ENCODE measurements around the gene PRKCE.

Gene PRKCE

DNA sequence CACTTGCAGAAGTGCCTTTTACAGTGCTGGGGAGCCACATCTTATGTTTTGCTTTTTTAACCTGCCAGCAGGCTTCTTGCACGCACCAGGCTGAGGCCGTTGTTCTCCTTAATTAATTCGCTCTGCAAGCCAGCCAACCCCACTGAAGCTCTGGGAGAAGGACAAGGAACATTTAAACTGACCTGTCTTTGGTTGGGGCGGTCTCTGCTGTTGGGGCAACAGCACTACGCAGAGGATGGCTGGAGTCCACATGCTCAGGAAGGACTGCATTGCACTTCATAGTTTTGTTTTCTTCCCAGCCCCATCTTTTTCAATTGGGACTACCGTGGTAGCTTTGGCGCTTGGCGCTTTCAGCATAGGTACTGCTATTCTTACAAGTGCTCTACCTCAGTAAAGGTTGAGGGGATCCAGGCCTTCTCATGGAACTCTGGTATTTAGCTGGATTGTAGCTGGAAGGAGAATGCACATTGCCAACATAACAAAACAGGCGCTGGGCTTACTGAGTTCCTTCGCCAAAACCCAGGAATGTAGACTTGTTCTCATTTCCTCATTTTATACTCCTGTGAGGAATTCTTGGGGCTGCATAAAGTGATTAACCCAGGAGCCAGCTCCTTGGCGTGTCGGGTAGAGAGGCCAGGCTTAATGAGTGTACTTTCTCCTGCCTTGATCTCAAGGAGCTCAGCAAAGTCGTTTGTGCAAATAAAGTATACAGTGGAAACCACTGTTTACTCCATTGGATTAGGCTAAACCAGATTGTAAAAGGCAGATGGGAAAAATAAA is 146.2 kb downstream of the PRKCE start:
- no peaks in the 10 kb centered on the region for H3K9me3 ChIP-seq (ENCODE audit: control insufficient read depth in 2 of 2, low read length in 2 of 2)
- no peaks in the 10 kb centered on the region for H3K4me1 ChIP-seq (ENCODE audit: control insufficient read depth in 2 of 2, insufficient read depth in 2 of 2, low read length in 2 of 2)
- no peak overlapping the region for H3K4me3 ChIP-seq (ENCODE audit: low read length in 2 of 2)
- H3K27me3 ChIP-seq (ENCODE audit: control insufficient read depth in 2 of 2, insufficient read depth in 2 of 2, low read length in 2 of 2): no peaks in the 10 kb centered on the region
- no peak overlapping the region for H3K9ac ChIP-seq (ENCODE audit: low read depth in 1 of 2, low read length in 2 of 2)
- H3K27ac ChIP-seq (ENCODE audit: low read depth in 2 of 2, low read length in 2 of 2): no peak overlapping the region
- no peaks in the 10 kb centered on the region for H3K36me3 ChIP-seq (ENCODE audit: control insufficient read depth in 2 of 2, insufficient read depth in 2 of 2, low read length in 2 of 2)

GRCh38 chr2:45799679-45800381 is 148.4 kb downstream of the PRKCE start:
- Histone ChIP-seq H3K36me3 (ENCODE audit: control insufficient read depth in 2 of 2, insufficient read depth in 2 of 2, low read length in 2 of 2) (no peaks in the 10 kb centered on the region), H3K9ac (ENCODE audit: low read depth in 1 of 2, low read length in 2 of 2) (no peak overlapping the region), H3K4me3 (ENCODE audit: low read length in 2 of 2) (no peak overlapping the region), H3K27me3 (ENCODE audit: control insufficient read depth in 2 of 2, insufficient read depth in 2 of 2, low read length in 2 of 2) (no peaks in the 10 kb centered on the region), H3K4me1 (ENCODE audit: control insufficient read depth in 2 of 2, insufficient read depth in 2 of 2, low read length in 2 of 2) (peaks cover 0 to 2% of the 10 kb centered on the region in 2 donors), H3K27ac (ENCODE audit: low read depth in 2 of 2, low read length in 2 of 2) (no peak overlapping the region), H3K9me3 (ENCODE audit: control insufficient read depth in 2 of 2, low read length in 2 of 2) (no peaks in the 10 kb centered on the region)

DNA sequence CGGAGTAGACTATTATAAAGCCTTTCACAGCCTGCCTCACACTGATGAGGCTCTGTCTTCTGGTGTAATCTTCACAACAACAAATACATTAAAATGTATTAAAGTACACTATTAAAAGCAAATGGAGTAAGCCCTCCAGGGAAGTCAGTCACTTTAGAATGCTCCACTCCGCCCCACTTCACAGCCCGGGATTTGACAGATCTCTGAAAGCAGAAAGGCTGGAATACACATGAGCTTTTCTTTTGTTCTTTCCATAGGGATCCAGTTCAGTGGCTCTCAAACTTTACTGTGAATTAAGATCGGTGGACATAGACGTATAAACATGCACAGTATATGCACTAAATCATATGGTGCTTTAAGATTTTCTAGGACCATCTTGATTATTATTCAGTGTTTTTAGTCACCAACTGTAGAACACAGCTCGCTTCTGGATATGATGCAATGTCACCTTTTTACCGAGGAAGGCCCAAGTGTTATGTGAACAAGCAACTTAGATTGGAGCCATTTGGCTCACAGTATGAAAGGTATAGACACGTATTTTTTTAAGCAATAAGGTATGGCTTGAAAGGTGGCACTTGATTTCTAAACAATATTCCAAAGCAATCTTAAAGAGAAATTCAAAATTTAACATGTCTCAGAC is 151.1 kb downstream of the PRKCE start:
- Histone ChIP-seq H3K27ac (ENCODE audit: low read depth in 2 of 2, low read length in 2 of 2) (no peak overlapping the region), H3K27me3 (ENCODE audit: control insufficient read depth in 2 of 2, insufficient read depth in 2 of 2, low read length in 2 of 2) (no peaks in the 10 kb centered on the region), H3K4me1 (ENCODE audit: control insufficient read depth in 2 of 2, insufficient read depth in 2 of 2, low read length in 2 of 2) (peaks cover 0 to 2% of the 10 kb centered on the region in 2 donors), H3K9me3 (ENCODE audit: control insufficient read depth in 2 of 2, low read length in 2 of 2) (no peaks in the 10 kb centered on the region), H3K36me3 (ENCODE audit: control insufficient read depth in 2 of 2, insufficient read depth in 2 of 2, low read length in 2 of 2) (no peaks in the 10 kb centered on the region), H3K4me3 (ENCODE audit: low read length in 2 of 2) (no peak overlapping the region), H3K9ac (ENCODE audit: low read depth in 1 of 2, low read length in 2 of 2) (no peak overlapping the region)

GRCh38 chr2:45804987-45805755 is 153.7 kb downstream of the PRKCE start:
- Histone ChIP-seq H3K4me1 (ENCODE audit: control insufficient read depth in 2 of 2, insufficient read depth in 2 of 2, low read length in 2 of 2) (peaks cover 0 to 2% of the 10 kb centered on the region in 2 donors), H3K36me3 (ENCODE audit: control insufficient read depth in 2 of 2, insufficient read depth in 2 of 2, low read length in 2 of 2) (no peaks in the 10 kb centered on the region), H3K27me3 (ENCODE audit: control insufficient read depth in 2 of 2, insufficient read depth in 2 of 2, low read length in 2 of 2) (no peaks in the 10 kb centered on the region), H3K9ac (ENCODE audit: low read depth in 1 of 2, low read length in 2 of 2) (no peak overlapping the region), H3K9me3 (ENCODE audit: control insufficient read depth in 2 of 2, low read length in 2 of 2) (no peaks in the 10 kb centered on the region), H3K4me3 (ENCODE audit: low read length in 2 of 2) (no peak overlapping the region), H3K27ac (ENCODE audit: low read depth in 2 of 2, low read length in 2 of 2) (no peak overlapping the region)

DNA sequence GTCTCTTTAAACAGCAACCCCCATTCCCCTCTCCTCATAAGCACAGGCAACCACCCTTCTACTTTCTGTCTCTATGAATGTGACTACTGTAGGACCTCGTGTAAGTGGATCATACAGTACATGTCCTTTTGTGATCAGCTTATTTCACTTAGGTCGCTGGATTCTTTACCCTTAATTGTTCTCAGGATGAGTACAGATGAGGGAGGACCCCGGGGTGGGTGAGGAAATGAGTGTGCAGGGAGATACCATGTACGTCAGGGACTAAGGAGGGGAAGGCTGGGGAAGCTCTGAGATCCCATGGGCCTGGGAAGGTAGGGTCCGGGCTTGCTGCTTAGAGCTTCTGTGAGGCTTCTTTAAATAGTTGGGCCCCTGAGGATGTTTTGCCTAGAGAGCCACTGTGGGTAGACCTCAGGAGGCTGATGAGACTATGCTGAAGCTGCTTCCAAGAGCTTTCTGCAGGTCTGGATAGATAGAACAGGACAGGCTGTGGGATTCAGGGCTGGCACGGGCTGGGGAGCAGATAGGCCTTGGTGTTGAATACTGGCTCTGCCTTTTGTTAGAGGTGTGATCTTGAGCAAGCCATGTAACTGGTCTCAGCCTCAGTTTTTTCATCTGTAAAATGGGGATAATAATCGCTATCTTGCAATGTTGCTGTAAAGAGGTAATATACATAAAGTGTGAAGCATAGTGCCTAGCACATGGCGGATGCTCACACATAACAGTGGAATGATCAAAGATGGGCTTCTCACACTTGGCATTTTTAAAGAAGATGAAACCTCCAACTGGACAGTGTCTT is 155.3 kb downstream of the PRKCE start:
- Histone ChIP-seq H3K36me3 (ENCODE audit: control insufficient read depth in 2 of 2, insufficient read depth in 2 of 2, low read length in 2 of 2) (no peaks in the 10 kb centered on the region), H3K27me3 (ENCODE audit: control insufficient read depth in 2 of 2, insufficient read depth in 2 of 2, low read length in 2 of 2) (no peaks in the 10 kb centered on the region), H3K4me3 (ENCODE audit: low read length in 2 of 2) (no peak overlapping the region), H3K9me3 (ENCODE audit: control insufficient read depth in 2 of 2, low read length in 2 of 2) (no peaks in the 10 kb centered on the region), H3K9ac (ENCODE audit: low read depth in 1 of 2, low read length in 2 of 2) (no peak overlapping the region), H3K27ac (ENCODE audit: low read depth in 2 of 2, low read length in 2 of 2) (no peak overlapping the region), H3K4me1 (ENCODE audit: control insufficient read depth in 2 of 2, insufficient read depth in 2 of 2, low read length in 2 of 2) (peaks cover 0 to 2% of the 10 kb centered on the region in 2 donors)

GRCh38 chr2:45808294-45808800 is 156.9 kb downstream of the PRKCE start:
- no peaks in the 10 kb centered on the region for H3K9me3 ChIP-seq (ENCODE audit: control insufficient read depth in 2 of 2, low read length in 2 of 2)
- peaks cover 0 to 2% of the 10 kb centered on the region in 2 donors for H3K4me1 ChIP-seq (ENCODE audit: control insufficient read depth in 2 of 2, insufficient read depth in 2 of 2, low read length in 2 of 2)
- H3K27ac ChIP-seq (ENCODE audit: low read depth in 2 of 2, low read length in 2 of 2): no peak overlapping the region
- H3K4me3 ChIP-seq (ENCODE audit: low read length in 2 of 2): no peak overlapping the region
- no peak overlapping the region for H3K9ac ChIP-seq (ENCODE audit: low read depth in 1 of 2, low read length in 2 of 2)
- H3K36me3 ChIP-seq (ENCODE audit: control insufficient read depth in 2 of 2, insufficient read depth in 2 of 2, low read length in 2 of 2): no peaks in the 10 kb centered on the region
- no peaks in the 10 kb centered on the region for H3K27me3 ChIP-seq (ENCODE audit: control insufficient read depth in 2 of 2, insufficient read depth in 2 of 2, low read length in 2 of 2)

DNA sequence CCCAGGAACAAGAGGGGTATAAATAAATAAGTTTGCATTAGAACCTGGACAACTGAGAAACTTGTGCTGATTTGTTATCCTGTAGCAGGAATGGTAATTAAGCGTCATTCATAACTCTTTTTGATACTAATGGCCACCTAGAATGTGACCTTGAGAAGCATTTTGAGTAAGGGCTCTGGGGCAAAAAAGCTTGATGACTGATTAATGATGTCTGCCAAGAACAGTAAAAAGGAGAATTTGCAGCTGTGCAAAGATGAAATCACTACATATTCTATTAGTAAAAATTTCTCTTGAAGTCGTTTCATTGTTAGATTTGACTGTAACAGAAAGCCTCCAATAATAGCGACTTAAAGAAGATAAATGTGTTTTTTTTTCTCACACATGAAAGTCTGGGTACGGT is 157.7 kb downstream of the PRKCE start:
- H3K27me3 ChIP-seq (ENCODE audit: control insufficient read depth in 2 of 2, insufficient read depth in 2 of 2, low read length in 2 of 2): no peaks in the 10 kb centered on the region
- no peak overlapping the region for H3K4me3 ChIP-seq (ENCODE audit: low read length in 2 of 2)
- no peaks in the 10 kb centered on the region for H3K9me3 ChIP-seq (ENCODE audit: control insufficient read depth in 2 of 2, low read length in 2 of 2)
- no peaks in the 10 kb centered on the region for H3K4me1 ChIP-seq (ENCODE audit: control insufficient read depth in 2 of 2, insufficient read depth in 2 of 2, low read length in 2 of 2)
- no peak overlapping the region for H3K27ac ChIP-seq (ENCODE audit: low read depth in 2 of 2, low read length in 2 of 2)
- no peak overlapping the region for H3K9ac ChIP-seq (ENCODE audit: low read depth in 1 of 2, low read length in 2 of 2)
- no peaks in the 10 kb centered on the region for H3K36me3 ChIP-seq (ENCODE audit: control insufficient read depth in 2 of 2, insufficient read depth in 2 of 2, low read length in 2 of 2)

GRCh38 chr2:45812011-45812500 is 160.6 kb downstream of the PRKCE start:
- Histone ChIP-seq H3K4me1 (ENCODE audit: control insufficient read depth in 2 of 2, insufficient read depth in 2 of 2, low read length in 2 of 2) (no peaks in the 10 kb centered on the region), H3K27ac (ENCODE audit: low read depth in 2 of 2, low read length in 2 of 2) (no peak overlapping the region), H3K27me3 (ENCODE audit: control insufficient read depth in 2 of 2, insufficient read depth in 2 of 2, low read length in 2 of 2) (no peaks in the 10 kb centered on the region), H3K9me3 (ENCODE audit: control insufficient read depth in 2 of 2, low read length in 2 of 2) (no peaks in the 10 kb centered on the region), H3K9ac (ENCODE audit: low read depth in 1 of 2, low read length in 2 of 2) (no peak overlapping the region), H3K4me3 (ENCODE audit: low read length in 2 of 2) (no peak overlapping the region), H3K36me3 (ENCODE audit: control insufficient read depth in 2 of 2, insufficient read depth in 2 of 2, low read length in 2 of 2) (no peaks in the 10 kb centered on the region)
